ENCODE results near the gene ASB18. TPM values are rescaled to one million over a fixed set of nuclear protein-coding genes. Genes with fewer than 3 reads are reported as not detected.

ASB18 gene
- total RNA-seq, 1 experiment from 2014 or later, result not detected

DNA sequence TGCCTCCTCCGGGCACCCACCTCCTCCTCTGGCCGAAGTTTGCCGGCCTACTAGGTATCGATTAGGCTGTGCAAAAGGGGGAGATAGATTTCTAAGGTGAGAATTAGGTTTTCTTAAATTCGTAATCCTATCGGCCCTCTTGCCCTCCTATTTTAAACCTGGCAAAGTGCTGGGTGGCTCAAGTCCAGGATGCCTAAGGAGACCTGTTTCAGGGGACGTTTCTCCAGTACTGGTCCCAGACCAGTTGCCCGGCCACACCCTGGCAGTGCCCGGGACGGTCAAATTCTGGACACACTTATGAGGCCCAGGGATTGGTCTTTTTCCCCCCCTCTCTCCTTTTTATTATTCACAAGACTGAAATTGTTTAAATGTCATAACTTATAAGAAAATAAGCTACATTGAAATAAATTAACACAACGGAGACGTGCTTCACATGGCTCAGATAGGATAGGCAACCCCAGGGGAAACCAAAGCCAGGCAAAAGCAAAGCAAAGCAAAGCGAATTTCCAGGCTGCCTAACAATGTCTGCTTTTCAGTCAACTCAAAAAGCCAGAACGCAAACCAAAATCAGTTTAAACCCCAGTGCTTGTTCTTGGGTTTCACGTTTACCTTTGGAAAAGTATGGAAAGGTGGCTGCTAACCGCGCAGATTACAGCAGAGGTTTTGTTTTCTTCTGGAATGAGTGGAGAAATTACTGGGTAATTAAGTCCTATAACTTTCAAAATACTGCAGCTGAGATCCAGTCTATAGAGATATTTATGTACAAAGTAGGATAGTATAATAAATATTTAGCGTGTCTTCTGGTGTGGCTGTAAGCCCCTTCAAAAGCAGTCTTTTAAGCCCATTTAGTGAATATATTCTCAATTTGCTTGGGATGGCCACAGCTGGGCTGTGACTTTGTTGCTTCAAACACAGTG lies 99.0 kb downstream of the ASB18 start:
- DNase-seq (ENCODE audit: low read depth, low spot score) (no peak), ATAC-seq (no peak)
- no TSS peak for BruUV-seq (replicated peaks)
- CTCF ChIA-PET, result no interaction called here
- no peak for TF ChIP-seq POLR2AphosphoS5 (IDR thresholded peaks at IDR 0.05; ENCODE audit: low read depth, low read length)
- TF ChIP-seq, protein P1, sequence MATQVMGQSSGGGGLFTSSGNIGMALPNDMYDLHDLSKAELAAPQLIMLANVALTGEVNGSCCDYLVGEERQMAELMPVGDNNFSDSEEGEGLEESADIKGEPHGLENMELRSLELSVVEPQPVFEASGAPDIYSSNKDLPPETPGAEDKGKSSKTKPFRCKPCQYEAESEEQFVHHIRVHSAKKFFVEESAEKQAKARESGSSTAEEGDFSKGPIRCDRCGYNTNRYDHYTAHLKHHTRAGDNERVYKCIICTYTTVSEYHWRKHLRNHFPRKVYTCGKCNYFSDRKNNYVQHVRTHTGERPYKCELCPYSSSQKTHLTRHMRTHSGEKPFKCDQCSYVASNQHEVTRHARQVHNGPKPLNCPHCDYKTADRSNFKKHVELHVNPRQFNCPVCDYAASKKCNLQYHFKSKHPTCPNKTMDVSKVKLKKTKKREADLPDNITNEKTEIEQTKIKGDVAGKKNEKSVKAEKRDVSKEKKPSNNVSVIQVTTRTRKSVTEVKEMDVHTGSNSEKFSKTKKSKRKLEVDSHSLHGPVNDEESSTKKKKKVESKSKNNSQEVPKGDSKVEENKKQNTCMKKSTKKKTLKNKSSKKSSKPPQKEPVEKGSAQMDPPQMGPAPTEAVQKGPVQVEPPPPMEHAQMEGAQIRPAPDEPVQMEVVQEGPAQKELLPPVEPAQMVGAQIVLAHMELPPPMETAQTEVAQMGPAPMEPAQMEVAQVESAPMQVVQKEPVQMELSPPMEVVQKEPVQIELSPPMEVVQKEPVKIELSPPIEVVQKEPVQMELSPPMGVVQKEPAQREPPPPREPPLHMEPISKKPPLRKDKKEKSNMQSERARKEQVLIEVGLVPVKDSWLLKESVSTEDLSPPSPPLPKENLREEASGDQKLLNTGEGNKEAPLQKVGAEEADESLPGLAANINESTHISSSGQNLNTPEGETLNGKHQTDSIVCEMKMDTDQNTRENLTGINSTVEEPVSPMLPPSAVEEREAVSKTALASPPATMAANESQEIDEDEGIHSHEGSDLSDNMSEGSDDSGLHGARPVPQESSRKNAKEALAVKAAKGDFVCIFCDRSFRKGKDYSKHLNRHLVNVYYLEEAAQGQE (IDR thresholded peaks at IDR 0.05; ENCODE audit: insufficient read depth in 1 of 2, low read depth in 2 of 2, low read length in 1 of 2), result no peak
- Histone ChIP-seq H3K27ac (ENCODE audit: low read length) (peak overlapping the region; percentile 83), H3K9me3 (ENCODE audit: control insufficient read depth, insufficient read depth, low read depth, low read length) (no peaks in the 10 kb centered on the region), H3K4me1 (ENCODE audit: control insufficient read depth, insufficient read depth, low read length) (peaks cover 9% of the 10 kb centered on the region; the same call in 1 of the 2 replicates), H3K36me3 (ENCODE audit: control insufficient read depth, insufficient read depth, low read length) (no peaks in the 10 kb centered on the region), H3K4me3 (ENCODE audit: low read depth in 2 of 2, low read length in 2 of 2) (peak overlapping the region; percentile 67 to 76), H3K27me3 (ENCODE audit: control insufficient read depth, insufficient read depth, low read length) (no peaks in the 10 kb centered on the region)
- in situ Hi-C loops (cut with HindIII; ENCODE audit: low pct_unique_long_range_greater_than_20kb, low sequenced_read_pairs), result no loop called here
- POLR2A ChIA-PET, result no interaction called here
- intact Hi-C loops (cut with micrococcal nuclease; ENCODE audit: unreplicated experiment), result no loop called here

DNA sequence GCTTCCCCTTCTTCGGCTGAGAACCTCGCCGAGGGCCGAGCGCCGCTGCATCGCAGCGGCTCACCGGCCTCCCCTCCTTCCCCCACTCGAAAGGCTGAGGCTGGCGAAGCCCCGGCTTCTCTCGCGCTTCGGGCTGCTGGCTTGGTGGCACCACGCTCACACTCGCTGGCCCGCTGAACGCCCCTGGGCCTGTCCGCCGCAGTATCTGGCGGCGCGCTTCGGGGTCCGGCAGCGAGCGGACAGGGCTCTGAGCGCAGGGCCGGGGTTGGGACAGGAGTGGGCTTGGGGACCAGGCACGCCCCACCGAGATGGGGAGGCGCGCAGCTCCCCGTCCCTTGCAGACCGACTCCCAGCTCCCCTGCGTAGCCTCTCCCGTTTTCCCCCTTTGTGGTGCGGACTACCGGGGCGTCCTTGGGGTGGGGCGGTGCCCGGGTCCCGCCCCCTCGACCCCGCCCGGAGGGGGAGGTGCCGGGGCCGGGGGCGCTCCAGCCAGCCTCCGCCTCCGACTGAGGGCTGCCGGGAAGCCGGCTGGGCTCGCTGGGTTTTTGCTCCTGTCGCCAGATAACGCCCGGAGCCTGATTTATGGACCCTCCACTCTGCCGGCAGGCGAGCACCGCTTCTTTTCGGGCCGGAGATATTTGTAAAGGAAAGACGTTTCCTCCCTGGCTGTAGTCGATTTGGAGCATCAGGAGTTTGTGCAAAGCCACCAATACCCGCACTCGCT lies 99.8 kb downstream of the ASB18 start:
- H3K27ac ChIP-seq (ENCODE audit: low read length), result peak overlapping the region; percentile 83
- intact Hi-C loops (cut with micrococcal nuclease; ENCODE audit: unreplicated experiment) (no loop called here), in situ Hi-C loops (cut with HindIII; ENCODE audit: low pct_unique_long_range_greater_than_20kb, low sequenced_read_pairs) (no loop called here)
- ATAC-seq (peak; percentile 23), DNase-seq (ENCODE audit: low read depth, low spot score) (no peak)
- no TSS peak for BruUV-seq (replicated peaks)
- no peak for TF ChIP-seq TCF7L2 (IDR thresholded peaks at IDR 0.05; ENCODE audit: low read depth, low read length)
- no peak for TF ChIP-seq SIN3A (IDR thresholded peaks at IDR 0.05; ENCODE audit: borderline replicate concordance, insufficient read depth, low read depth, low read length)
- POLR2A ChIA-PET, result no interaction called here
- H3K9me3 ChIP-seq (ENCODE audit: control insufficient read depth, insufficient read depth, low read depth, low read length), result no peaks in the 10 kb centered on the region
- CTCF ChIA-PET, result no interaction called here
- H3K4me3 ChIP-seq (ENCODE audit: low read depth in 2 of 2, low read length in 2 of 2), result peak overlapping the region; percentile 46 to 67
- no peaks in the 10 kb centered on the region for H3K27me3 ChIP-seq (ENCODE audit: control insufficient read depth, insufficient read depth, low read length)
- H3K36me3 ChIP-seq (ENCODE audit: control insufficient read depth, insufficient read depth, low read length), result no peaks in the 10 kb centered on the region
- H3K4me1 ChIP-seq (ENCODE audit: control insufficient read depth, insufficient read depth, low read length), result peaks cover 8% of the 10 kb centered on the region; the same call in 1 of the 2 replicates

DNA sequence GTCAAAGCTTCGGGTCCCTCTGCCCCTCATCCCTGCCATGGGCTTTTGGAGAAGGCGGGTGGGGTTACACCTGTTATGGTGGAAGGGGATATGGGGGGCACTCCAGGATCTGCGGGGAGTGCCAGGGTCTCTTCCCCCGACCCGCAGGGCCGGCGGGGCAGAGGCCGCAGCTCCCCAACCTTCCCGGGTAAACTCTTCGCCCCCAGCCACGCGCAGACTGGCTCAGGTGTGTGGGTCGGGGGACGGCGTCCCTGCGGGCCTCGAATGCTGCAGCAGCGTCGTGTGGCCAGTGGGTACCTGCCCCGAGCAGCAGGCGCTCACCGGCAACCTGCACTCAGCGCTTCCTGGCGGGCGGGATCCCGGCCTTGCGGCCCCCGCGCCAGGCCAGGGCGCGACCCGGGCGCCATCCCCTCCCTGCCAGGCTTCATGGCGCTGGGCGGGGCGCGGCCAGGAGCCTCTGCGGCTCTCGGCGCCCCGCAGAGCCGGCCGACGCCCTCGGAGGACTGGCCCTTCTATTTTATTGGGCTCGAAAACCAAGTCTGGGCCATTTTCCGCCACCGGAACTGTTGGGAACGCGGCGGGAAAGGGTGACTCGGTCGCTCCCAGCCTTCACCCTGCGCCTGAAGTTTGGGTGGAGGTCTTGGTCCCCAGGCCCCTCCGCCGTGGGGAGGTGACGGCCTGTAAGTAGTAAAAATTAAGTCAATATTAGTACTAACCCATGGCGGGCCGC lies 100.6 kb downstream of the ASB18 start:
- Histone ChIP-seq H3K36me3 (ENCODE audit: control insufficient read depth, insufficient read depth, low read length) (no peaks in the 10 kb centered on the region), H3K4me3 (ENCODE audit: low read depth in 2 of 2, low read length in 2 of 2) (peak overlapping the region; percentile 46 to 67), H3K27me3 (ENCODE audit: control insufficient read depth, insufficient read depth, low read length) (no peaks in the 10 kb centered on the region), H3K27ac (ENCODE audit: low read length) (no peak overlapping the region), H3K4me1 (ENCODE audit: control insufficient read depth, insufficient read depth, low read length) (peaks cover 1% of the 10 kb centered on the region; the same call in 1 of the 2 replicates), H3K9me3 (ENCODE audit: control insufficient read depth, insufficient read depth, low read depth, low read length) (no peaks in the 10 kb centered on the region)
- ChIA-PET POLR2A (no interaction called here), CTCF (no interaction called here)
- TF ChIP-seq, protein P1 (IDR thresholded peaks at IDR 0.05; ENCODE audit: insufficient read depth in 1 of 2, low read depth in 2 of 2, low read length in 1 of 2), result no peak
- TF ChIP-seq SIN3A (IDR thresholded peaks at IDR 0.05; ENCODE audit: borderline replicate concordance, insufficient read depth, low read depth, low read length) (no peak), TCF7L2 (IDR thresholded peaks at IDR 0.05; ENCODE audit: low read depth, low read length) (no peak), POLR2AphosphoS5 (IDR thresholded peaks at IDR 0.05; ENCODE audit: low read depth, low read length) (no peak)
- TF ChIP-seq, protein P2, sequence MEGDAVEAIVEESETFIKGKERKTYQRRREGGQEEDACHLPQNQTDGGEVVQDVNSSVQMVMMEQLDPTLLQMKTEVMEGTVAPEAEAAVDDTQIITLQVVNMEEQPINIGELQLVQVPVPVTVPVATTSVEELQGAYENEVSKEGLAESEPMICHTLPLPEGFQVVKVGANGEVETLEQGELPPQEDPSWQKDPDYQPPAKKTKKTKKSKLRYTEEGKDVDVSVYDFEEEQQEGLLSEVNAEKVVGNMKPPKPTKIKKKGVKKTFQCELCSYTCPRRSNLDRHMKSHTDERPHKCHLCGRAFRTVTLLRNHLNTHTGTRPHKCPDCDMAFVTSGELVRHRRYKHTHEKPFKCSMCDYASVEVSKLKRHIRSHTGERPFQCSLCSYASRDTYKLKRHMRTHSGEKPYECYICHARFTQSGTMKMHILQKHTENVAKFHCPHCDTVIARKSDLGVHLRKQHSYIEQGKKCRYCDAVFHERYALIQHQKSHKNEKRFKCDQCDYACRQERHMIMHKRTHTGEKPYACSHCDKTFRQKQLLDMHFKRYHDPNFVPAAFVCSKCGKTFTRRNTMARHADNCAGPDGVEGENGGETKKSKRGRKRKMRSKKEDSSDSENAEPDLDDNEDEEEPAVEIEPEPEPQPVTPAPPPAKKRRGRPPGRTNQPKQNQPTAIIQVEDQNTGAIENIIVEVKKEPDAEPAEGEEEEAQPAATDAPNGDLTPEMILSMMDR (IDR thresholded peaks at IDR 0.05), result no peak
- ATAC-seq (no peak), DNase-seq (ENCODE audit: low read depth, low spot score) (no peak)
- BruUV-seq (replicated peaks), result no TSS peak
- intact Hi-C loops (cut with micrococcal nuclease; ENCODE audit: unreplicated experiment) (no loop called here), in situ Hi-C loops (cut with HindIII; ENCODE audit: low pct_unique_long_range_greater_than_20kb, low sequenced_read_pairs) (no loop called here)

Measured in Panc1 (cell line).